Large intestine (tissue), 3 donors: ENCODE data around the gene DIP2B. TPM values are rescaled to one million over a fixed set of nuclear protein-coding genes. Genes with fewer than 3 reads are reported as not detected.
A peak's percentile ranks its signal among the peaks of the same experiment; 100 is the strongest.

Source experiments
- DNase-seq, 2 donors: peaks; one replicate each; pipeline versions ENCODE4 v3.0.0 to v3.0.0-alpha.2; 2013
- H3K27ac ChIP-seq: one replicate; pipeline ENCODE4 v1.5.1; 2013; ENCODE audit warnings: low read length
- H3K27me3 ChIP-seq: 2 replicates; pipeline ENCODE4 v1.6.1; 2013; ENCODE audit warnings: low read length; ENCODE audit not compliant: control insufficient read depth, insufficient read depth
- H3K36me3 ChIP-seq: 2 replicates; pipeline ENCODE4 v1.6.1; 2013; ENCODE audit warnings: low read length; ENCODE audit not compliant: control insufficient read depth, insufficient read depth
- H3K4me1 ChIP-seq: one replicate; pipeline ENCODE4 v1.6.1; 2013; ENCODE audit warnings: low read length; ENCODE audit not compliant: control insufficient read depth, insufficient read depth
- H3K4me3 ChIP-seq: one replicate; pipeline ENCODE4 v1.5.1; 2013; ENCODE audit warnings: low read length
- H3K9me3 ChIP-seq: one replicate; pipeline ENCODE4 v1.6.1; 2013; ENCODE audit warnings: mild to moderate bottlenecking, low read depth, low read length, moderate library complexity; ENCODE audit not compliant: control insufficient read depth
- WGBS: methylation state at CpG from one replicate; pipeline ENCODE4 v1.1.5; 2013; ENCODE audit warnings: low lambda C conversion rate; ENCODE audit not compliant: insufficient coverage; 5-methylcytosine and 5-hydroxymethylcytosine counted together
- polyA plus RNA-seq: library from polyadenylated mRNA; unstranded; fragments of 120-200 nt; gene quantifications from one replicate; pipeline ENCODE4 v1.2.1, GENCODE V29; 2013

DIP2B gene
- polyA plus RNA-seq, 1 donor: 18.2 TPM

DNA sequence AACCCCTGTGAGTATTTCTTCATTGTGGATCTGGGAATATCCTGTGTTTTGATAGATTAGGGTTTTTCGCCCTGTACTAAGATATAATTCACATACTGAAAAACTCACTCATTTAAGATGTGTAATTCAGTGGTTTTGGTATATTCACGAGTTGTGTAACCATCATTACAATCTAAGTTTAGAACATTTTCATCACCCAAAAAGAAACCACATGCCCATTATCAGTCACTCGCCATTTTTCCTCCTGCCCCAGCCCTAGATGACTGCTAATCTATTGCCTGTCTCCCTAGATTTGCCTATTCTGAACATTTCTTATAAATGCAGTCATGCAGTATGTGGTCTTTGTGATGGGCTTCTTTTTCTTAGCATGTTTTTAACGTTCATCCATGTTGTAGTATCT, 191.2 kb downstream of the DIP2B start:
- no peak overlapping the region for H3K27ac ChIP-seq
- H3K9me3 ChIP-seq: no peaks in the 10 kb centered on the region
- DNase-seq: no peak
- peaks cover 12% of the 10 kb centered on the region for H3K4me1 ChIP-seq
- peaks cover 60% of the 10 kb centered on the region for H3K36me3 ChIP-seq
- WGBS: 100% methylated on average over 2 of the region's 4 CpGs
- H3K27me3 ChIP-seq: no peaks in the 10 kb centered on the region
- no peak overlapping the region for H3K4me3 ChIP-seq

- peaks cover 12% of the 10 kb centered on the region for H3K4me1 ChIP-seq
- H3K36me3 ChIP-seq: peaks cover 57% of the 10 kb centered on the region
- WGBS: 100% methylated on average over 2 of the region's 7 CpGs
- H3K27me3 ChIP-seq: no peaks in the 10 kb centered on the region
- no peak overlapping the region for H3K4me3 ChIP-seq
- H3K9me3 ChIP-seq: no peaks in the 10 kb centered on the region
- DNase-seq: no peak
- H3K27ac ChIP-seq: no peak overlapping the region
Observed at GRCh38 chr12:50696931-50697330, 192.1 kb downstream of the DIP2B start.

- peak overlapping the region; percentile 40 for H3K27ac ChIP-seq
- peaks cover 58% of the 10 kb centered on the region for H3K36me3 ChIP-seq
- H3K27me3 ChIP-seq: no peaks in the 10 kb centered on the region
- peak; percentile 31 to 62 for DNase-seq
- H3K9me3 ChIP-seq: no peaks in the 10 kb centered on the region
- no CpG with 5 or more reads among the region's 1 CpG for WGBS
- peaks cover 12% of the 10 kb centered on the region for H3K4me1 ChIP-seq
- H3K4me3 ChIP-seq: no peak overlapping the region
Observed at GRCh38 chr12:50699154-50699553, 194.4 kb downstream of the DIP2B start.

DNA sequence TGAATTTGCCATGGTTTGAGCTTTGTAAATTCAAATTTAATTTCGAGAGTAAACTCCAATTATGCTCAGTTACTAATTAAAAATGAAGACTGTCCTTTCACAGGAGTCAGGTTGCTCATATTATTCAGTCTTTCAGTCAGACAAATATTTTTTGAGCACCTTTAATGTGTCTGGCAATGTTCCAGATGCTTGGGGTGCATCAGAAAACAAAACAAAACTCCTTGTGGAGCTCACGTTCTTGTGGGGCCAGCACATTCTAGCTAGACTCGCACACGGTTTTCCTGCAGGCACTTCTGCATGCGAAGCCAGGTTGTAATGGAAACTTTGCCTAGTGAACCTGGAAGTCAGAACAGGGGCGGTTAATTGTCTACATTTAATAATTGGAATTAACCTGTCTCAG, 195.2 kb downstream of the DIP2B start:
- H3K27me3 ChIP-seq: no peaks in the 10 kb centered on the region
- no CpG with 5 or more reads among the region's 6 CpGs for WGBS
- no peaks in the 10 kb centered on the region for H3K9me3 ChIP-seq
- H3K36me3 ChIP-seq: peaks cover 65% of the 10 kb centered on the region
- H3K27ac ChIP-seq: no peak overlapping the region
- H3K4me1 ChIP-seq: peaks cover 12% of the 10 kb centered on the region
- no peak for DNase-seq
- no peak overlapping the region for H3K4me3 ChIP-seq

GRCh38 chr12:50706606-50707005, 201.8 kb downstream of the DIP2B start:
- Histone ChIP-seq H3K27me3 (no peaks in the 10 kb centered on the region), H3K9me3 (no peaks in the 10 kb centered on the region), H3K4me3 (no peak overlapping the region), H3K4me1 (no peaks in the 10 kb centered on the region), H3K27ac (no peak overlapping the region), H3K36me3 (peaks cover 64% of the 10 kb centered on the region)
- no peak for DNase-seq

- Histone ChIP-seq H3K27ac (no peak overlapping the region), H3K4me1 (no peaks in the 10 kb centered on the region), H3K4me3 (no peak overlapping the region), H3K9me3 (no peaks in the 10 kb centered on the region), H3K27me3 (no peaks in the 10 kb centered on the region), H3K36me3 (peaks cover 68% of the 10 kb centered on the region)
- WGBS: no CpG with 5 or more reads among the region's 7 CpGs
- no peak for DNase-seq
Observed at GRCh38 chr12:50707396-50707795, 202.6 kb downstream of the DIP2B start.

DNA sequence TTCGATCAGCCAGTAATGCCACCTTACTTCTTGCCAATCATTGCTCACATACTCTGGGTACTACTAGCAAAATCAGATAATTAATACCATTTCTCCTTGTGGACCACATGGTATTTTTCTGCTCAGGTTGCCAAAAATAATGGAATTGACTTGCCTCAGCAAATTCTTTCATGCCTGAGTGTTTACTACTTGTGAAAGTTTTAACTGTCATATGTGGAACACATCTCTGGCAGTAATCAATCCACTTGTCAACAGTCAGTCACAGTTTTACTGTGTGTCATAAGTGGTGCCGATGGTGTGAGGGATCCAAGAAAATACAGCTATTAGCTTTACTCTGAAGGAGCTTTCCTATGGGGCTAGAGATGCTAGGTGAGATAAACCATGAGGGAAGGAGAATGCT, 203.8 kb downstream of the DIP2B start:
- Histone ChIP-seq H3K4me3 (no peak overlapping the region), H3K4me1 (no peaks in the 10 kb centered on the region), H3K36me3 (peaks cover 62% of the 10 kb centered on the region), H3K27me3 (no peaks in the 10 kb centered on the region), H3K27ac (no peak overlapping the region), H3K9me3 (no peaks in the 10 kb centered on the region)
- no CpG with 5 or more reads among the region's 2 CpGs for WGBS
- no peak for DNase-seq

DNA sequence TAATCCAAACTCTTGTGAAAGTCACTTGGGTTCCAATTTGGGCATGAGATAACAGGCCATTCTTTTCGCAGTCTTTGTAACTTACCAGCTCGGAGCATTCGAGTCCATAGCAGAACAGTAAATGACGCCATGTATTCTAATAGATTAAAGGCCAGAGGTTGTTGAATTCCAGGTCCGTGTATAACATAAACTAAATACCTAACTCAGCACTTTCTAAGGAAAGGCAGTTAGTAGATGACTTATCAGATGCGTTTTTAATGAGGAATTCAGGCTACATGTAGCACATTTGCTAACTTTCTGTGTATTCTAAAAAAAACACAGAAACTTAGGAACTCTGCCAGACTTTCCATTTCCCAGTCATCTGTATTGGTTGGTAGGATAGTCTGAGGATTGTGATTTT, 206.3 kb downstream of the DIP2B start:
- WGBS: no CpG with 5 or more reads among the region's 6 CpGs
- Histone ChIP-seq H3K27me3 (no peaks in the 10 kb centered on the region), H3K27ac (no peak overlapping the region), H3K4me3 (no peak overlapping the region), H3K9me3 (no peaks in the 10 kb centered on the region), H3K4me1 (no peaks in the 10 kb centered on the region), H3K36me3 (peaks cover 58% of the 10 kb centered on the region)
- no peak for DNase-seq

- Histone ChIP-seq H3K4me3 (no peak overlapping the region), H3K27me3 (no peaks in the 10 kb centered on the region), H3K36me3 (peaks cover 45% of the 10 kb centered on the region), H3K4me1 (no peaks in the 10 kb centered on the region), H3K9me3 (no peaks in the 10 kb centered on the region), H3K27ac (no peak overlapping the region)
- WGBS: no CpG with 5 or more reads among the region's 2 CpGs
- DNase-seq: no peak
Observed at GRCh38 chr12:50715174-50715573, 210.4 kb downstream of the DIP2B start.

DNA sequence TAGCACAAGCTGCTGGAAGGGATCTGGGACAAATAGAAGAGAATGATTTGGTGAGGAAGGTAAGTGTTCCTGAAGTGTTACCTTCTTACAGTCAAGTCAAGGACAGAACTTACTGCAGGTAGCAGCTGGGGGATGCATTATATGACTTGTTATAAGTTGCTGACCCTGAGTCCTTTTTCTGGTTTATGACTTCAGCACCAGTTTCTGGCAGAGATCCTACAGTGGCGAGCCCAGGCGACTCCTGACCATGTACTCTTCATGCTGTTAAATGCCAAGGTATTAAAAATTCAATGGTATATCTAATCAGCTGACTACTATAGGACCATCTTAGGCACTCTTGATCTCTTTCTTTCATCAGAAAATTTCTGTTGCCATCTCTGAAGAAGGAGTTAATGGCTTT, 214.0 kb downstream of the DIP2B start:
- DNase-seq: no peak
- Histone ChIP-seq H3K27me3 (no peaks in the 10 kb centered on the region), H3K4me1 (peaks cover 3% of the 10 kb centered on the region), H3K36me3 (peaks cover 50% of the 10 kb centered on the region), H3K27ac (no peak overlapping the region), H3K9me3 (no peaks in the 10 kb centered on the region), H3K4me3 (no peak overlapping the region)
- no CpG with 5 or more reads among the region's 2 CpGs for WGBS

DNA sequence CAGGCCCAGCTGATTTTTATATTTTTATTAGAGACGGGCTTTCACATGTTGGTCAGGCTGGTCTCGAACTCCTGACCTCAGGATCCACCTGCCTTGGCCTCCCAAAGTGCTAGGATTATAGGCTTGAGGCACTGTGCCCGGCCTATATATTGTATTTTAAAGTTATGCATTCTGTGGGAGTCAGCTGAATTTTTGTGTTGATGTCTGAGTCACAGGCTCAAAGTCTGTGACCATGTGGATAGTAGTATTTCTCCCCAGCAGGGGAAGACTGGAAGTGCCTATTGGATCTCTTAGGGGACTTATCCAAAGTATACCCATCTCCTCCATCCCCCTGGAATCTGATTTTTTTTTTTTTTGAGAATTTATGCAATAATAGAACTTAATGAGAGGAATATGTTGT, 215.3 kb downstream of the DIP2B start:
- DNase-seq: peak; percentile 16 to 55
- WGBS: no CpG with 5 or more reads among the region's 3 CpGs
- H3K27me3 ChIP-seq: no peaks in the 10 kb centered on the region

More for the DNA sequence above, 215.3 kb downstream of the DIP2B start:
- Histone ChIP-seq H3K9me3 (no peaks in the 10 kb centered on the region), H3K27ac (no peak overlapping the region), H3K36me3 (peaks cover 50% of the 10 kb centered on the region), H3K4me1 (peaks cover 3% of the 10 kb centered on the region), H3K4me3 (no peak overlapping the region)
